SK-N-MC (cell line): ENCODE results near the gene WDR35.

Experiments
- EZH2 ChIP-seq: fragments of 200-600 bp; sonication (generic); IDR thresholded peaks from one replicate; pipeline ENCODE4 v1.6.1; 2017; ENCODE audit warnings: antibody characterized with exemption
- POLR2AphosphoS5 ChIP-seq: IDR thresholded peaks from 2 replicates; pipeline ENCODE4 v1.6.1; 2012; ENCODE audit warnings: mild to moderate bottlenecking, low read depth, low read length, borderline replicate concordance

DNA sequence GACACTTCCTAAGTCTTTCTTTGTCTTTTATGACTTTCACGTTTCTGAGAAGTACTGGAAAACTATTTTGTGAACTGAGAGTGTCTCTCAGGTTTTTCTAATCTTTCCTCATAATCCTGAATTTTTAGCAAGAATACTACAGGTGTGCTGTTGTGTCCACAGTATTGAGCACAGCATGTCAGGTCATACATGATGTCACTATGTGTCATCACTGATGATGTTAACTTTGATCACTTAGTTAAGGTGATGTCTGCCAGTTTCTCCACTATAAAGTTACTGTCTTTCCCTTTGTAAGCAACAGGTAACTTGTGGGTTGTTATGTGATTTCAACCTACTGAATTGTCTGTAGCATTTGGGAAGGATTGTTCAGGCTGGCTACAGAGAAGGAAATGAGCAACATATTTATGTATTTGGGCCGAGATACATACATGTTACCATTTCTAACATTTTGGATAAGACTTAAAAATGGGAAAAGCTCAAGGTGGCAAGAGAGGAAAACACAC lies 11.5 kb upstream of the WDR35 start:
- TF ChIP-seq EZH2 (no peak), POLR2AphosphoS5 (no peak)
